Renal cortex interstitium (tissue), 11 donors: Measurements from ENCODE around the gene NELFB. TPM values are rescaled to one million over a fixed set of nuclear protein-coding genes. Genes with fewer than 3 reads are reported as not detected.

ENCODE experiments used
- DNase-seq, 11 donors: peaks; one replicate each; pipeline ENCODE4 v3.0.0-alpha.2; 2013; ENCODE audit warnings: low read depth in 9 of 11, low spot score in 4 of 11; ENCODE audit errors: extremely low read depth in 1 of 11
- polyA plus RNA-seq, 3 donors: library from polyadenylated mRNA; unstranded; fragments of 120-200 nt; gene quantifications; one replicate each; pipeline ENCODE4 v1.2.1, GENCODE V29; 2013; ENCODE audit not compliant: insufficient read length in 3 of 3

Gene NELFB
- polyA plus RNA-seq, 3 donors = 49.8 to 62.2 (median 55.2) TPM

DNA sequence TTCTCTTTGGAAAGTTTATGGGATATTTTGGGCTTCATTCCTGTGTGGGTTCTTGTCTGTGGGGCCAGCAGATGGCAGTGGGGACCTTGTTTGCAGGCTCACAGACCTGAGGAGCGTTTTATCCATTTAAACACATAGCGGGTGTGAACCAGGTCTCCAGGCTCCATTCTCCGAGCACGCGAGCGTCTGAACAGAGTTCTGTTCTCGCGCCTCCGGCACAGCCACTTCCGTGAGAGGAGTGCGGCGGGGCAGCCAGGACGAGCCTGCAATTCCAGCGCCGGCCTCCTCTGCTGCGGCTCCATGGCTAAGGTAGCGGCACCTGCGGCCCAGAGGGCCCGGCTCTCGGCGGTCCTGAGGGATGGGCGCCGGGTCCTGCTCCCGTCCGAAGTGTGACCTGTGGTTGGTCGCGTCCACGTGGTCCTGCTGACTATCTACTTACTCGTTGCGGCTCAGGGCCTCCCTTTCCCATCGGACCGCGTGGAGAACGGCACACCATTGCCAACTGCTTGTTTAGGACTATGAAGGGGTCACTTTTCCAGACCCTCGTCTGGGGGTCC, 39.6 kb downstream of the NELFB start:
- DNase-seq = no peak

- DNase-seq = no peak
Measured at GRCh38 chr9:137295238-137295811, 40.2 kb downstream of the NELFB start.

DNA sequence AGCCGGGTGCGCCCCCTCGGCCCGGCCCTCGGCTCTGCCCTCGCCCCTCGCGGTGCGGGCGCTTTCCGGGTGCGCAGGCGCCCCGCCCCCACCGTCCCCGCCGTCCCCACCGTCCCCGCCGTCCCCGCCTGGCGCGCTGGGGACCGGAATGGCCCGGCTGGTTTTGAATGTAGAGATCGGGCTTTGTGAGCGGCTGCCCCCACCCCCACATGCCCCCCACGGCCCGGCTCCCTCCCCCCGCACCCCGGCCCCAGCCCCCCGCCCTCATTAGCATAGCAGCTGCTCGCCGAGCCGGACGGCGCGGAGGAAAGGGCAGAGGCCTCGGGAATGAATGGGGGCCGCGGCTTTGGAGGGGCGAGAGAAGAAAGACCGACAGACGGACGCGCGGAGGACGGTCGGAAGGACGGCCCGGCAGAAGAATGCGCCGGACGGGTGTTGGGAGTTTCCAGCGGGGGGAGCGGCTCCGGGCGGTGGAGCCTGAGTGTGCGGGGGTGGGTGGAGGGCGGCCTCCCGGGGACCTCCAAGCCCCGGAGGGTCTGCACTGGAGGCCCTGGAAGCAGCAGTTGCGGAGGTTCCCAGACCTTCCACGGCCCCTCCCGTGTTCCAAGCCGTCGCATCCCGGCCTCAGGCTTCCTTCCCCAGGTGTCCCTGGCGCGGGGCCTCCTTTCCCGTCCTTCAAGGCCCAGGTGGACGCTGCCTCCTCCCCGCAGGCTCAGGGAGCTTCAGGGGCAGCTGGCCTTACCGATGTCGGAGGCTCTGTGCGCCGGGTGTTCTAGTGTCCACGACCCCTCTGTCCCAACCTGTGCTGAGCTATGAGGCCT, 40.9 kb downstream of the NELFB start:
- DNase-seq = no peak

GRCh38 chr9:137296670-137297664, 41.8 kb downstream of the NELFB start:
- DNase-seq = no peak

DNA sequence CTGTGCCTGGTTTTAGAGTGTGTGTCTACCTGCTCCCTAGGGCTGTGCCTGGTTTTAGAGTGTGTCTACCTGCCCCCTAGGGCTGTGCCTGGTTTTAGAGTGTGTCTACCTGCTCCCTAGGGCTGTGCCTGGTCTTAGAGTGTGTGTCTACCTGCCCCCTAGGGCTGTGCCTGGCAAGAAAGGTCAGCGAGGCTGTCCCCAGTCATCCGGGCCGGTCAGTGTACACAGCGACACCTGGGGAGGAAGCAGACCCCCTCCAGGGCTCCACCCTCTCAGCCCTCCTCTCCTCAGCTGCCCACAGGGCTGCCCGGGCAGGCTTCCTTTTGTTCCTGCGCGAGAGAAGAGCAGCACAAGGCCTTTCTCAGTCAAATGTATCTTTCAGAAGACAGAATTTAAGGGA, 42.8 kb downstream of the NELFB start:
- no peak for DNase-seq

DNA sequence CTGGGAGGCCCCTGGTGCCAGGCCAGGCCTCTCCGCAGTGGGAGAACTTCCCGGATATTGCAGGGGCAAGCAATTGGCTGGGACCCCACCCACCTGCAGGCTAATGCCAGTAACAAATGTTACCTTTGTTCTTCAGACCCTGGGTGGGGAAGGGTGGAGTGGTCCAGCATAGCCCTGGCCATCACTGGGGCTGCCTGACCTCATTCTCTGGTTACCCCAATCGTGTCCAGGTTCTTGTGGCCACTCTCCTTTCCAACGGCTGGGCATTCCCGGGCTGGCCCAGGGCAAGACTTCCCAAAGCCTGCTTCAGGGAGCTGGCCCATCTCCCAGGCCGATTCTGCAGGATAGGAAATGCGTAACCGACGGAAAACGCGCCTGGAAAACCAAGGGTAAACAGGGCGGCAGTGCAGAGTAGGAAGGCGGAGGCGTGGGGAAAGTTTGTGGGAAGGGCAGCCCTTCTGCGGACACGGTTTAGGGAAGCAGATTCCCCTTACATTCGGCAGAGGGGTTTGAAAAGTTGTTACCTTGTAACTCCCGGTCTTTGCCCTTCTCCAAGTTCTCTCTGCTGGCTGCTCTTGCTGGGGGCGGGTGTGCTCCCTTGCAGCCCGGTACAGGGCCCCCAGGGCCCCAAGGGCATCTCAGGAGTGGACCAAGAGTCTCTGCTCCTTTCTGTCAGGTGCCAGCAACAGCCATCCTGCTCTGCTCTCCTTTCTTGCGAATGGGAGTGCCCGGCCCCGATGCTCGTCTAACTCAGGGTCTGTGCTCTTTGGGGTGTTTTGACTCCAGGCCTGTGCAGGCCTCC, 43.5 kb downstream of the NELFB start:
- DNase-seq = no peak

DNA sequence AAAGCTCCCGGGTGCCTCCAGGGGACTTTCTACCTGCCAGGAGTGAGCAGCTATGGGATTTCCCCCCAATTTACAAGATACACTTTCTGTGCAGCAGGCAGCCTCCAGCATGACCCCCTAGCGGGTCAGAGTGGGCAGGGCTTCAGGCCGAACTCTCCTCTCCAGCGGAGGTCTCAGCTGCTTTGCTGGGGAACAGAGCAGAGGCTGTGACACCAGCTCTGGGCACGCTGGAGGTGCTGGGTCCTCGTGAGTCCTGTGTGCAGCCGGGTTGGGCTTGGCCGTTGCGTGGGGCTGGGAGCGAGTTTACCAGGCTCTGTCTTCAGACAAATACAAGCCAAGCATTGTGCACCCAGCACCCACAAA, 44.1 kb downstream of the NELFB start:
- DNase-seq = no peak

DNA sequence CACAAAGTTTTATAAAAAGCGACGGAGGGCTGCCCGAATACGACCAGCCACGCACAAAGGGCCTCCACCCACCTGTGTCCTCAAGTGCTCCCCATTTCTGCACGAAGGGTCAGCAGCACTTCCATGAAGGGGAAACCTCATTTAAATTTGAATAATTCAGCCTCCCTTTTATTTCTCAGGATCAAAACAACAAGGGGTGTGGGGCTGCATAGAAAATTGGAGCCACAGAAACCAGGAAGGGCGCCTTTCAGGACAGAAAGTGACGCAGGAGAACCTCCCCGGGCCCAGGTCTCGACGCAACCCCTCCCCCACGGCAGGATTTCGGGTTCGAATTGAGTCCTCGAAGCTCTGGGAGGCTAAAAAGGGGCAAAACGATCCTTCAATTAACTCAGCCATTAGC, 44.8 kb downstream of the NELFB start:
- no peak for DNase-seq

- DNase-seq = no peak
Measured at GRCh38 chr9:137300567-137301080, 45.5 kb downstream of the NELFB start.

GRCh38 chr9:137301081-137301947, 46.2 kb downstream of the NELFB start:
- DNase-seq = no peak

DNA sequence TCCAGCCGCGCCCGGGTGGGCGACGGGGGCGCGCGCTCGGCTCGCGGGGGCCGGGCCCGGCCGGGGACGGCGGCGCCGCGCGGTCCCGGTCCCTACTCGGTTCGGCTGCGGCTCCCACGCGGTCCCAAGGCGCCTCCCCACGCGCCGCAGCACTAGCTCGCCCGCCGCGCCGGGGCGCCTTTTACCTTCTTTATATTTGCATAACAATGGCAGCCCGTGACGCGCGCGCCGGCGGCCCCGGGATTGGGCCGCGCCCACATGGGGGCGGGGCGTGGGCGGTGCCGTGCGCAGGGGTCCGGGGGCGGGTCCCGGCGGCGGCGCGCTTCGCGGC, 47.0 kb downstream of the NELFB start, which contains the start of gene NRARP:
Gene NRARP (minus strand): TSS at position 154 of the 331 bp plus-strand sequence. CDS start 343 bp downstream, outside the sequence.
- DNase-seq = peak in 4 of 11 donors; percentile 79 to 86 (median 82)

DNA sequence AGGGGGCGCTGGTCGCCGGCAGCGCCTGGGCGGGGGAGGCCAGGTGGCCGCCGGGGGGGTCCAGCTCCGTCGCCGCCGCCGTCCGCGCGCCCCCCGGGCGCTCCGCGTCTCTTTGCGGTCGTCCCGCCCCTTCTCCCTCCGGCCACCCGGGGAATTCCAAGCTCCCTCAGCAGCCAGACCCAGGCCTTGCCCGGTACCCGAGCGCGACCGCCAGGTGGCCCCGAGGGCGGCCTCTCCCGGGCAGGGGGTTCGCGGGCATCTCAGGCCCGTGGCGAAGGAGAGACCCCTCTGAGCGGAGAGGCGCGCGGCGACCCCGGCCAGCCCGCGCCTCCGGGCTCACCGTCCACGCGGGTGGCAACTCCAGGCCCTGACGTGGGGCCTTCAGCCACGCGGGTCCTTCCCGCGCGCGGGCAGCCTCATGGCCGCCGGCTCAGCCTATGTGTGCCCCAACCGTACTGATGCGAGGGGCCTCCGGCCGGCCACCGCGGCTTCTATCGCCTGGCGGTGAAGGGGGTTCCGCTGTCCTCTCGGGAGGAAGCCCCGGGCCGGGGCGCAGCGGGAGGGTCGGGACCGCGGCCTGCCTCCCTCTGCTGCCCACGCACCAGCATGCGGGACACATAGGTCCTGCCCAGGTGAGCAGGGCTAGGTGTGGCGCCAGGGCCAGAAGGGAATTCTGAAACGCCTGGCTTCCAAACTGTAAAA, 47.5 kb downstream of the NELFB start:
- DNase-seq = no peak

DNA sequence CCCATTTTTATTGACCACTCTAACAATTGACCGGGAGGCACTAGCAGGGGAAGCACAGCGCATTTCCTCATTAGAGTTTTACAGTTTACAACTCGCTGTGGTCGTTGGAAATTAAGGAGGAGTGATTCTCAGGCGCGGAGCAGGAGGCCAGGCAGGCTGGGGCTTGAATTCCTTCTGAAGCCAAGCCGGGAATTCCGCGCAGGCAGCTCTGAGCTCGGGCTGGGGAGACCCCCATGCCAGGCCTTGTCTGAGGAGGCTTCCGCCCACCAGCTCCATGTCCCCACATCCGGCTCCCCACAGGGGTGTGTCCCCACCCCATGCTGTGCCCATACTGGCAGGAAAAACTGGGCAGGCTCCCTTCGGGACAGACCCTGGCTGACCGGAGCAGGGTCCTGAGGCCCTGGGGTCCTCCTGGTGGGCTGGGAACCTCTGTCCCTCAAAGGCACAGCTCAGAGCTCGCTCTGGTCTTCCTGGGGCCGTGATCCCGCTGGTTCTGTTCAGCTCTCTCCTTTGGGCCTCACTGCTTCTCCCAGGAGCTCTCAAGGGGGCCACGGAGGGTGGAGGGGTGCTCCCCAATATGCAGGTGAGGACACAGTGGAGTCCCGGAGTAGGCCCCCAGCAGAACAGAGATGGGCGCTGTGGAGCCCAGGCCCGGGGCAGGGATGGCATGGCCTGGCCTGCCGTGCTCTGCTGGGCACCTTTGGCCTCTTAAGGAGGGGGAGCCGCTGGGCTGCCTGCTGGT, 48.2 kb downstream of the NELFB start:
- no peak for DNase-seq

DNA sequence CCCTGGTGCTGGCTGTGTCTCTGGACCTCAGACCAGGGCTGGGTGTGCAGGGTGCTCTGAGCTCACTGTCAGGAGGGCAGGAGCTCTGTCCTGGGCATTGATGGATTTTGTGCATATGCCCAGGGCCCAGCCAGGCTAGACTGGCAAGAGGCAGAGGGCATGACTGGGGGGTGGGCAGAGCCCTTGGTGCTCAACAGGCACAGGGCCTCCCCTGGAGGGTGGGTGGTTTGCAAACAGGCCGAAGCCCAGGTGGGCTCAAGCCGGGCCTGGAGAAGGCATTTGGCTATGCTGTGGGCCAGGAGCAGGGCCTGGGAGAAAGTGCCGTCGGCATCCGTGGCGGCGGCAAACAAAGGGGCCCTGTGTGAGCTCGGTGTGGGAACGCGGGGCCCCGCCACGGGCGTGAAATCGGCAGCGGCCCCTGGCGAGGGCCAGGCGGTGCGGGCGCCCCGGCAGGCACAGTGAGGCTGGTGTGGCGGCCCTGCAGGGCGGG, 48.8 kb downstream of the NELFB start:
- DNase-seq = no peak

GRCh38 chr9:137304383-137305059, 49.4 kb downstream of the NELFB start:
- DNase-seq = no peak
